HG03442 (cell line): ENCODE results near the gene PIM2.
"Not testable (repeated sequence)": the region's sequence is repeated elsewhere in the genome, so short reads cannot be mapped to it uniquely, and the experiment has no call there.

Experiments
- ATAC-seq: cut with Tn5 transposase; IDR thresholded peaks from one replicate; pipeline ENCODE4 v1.9.1; 2021; ENCODE audit warnings: mild to moderate bottlenecking, moderate library complexity; ENCODE audit not compliant: unreplicated experiment

The PIM2 gene

DNA sequence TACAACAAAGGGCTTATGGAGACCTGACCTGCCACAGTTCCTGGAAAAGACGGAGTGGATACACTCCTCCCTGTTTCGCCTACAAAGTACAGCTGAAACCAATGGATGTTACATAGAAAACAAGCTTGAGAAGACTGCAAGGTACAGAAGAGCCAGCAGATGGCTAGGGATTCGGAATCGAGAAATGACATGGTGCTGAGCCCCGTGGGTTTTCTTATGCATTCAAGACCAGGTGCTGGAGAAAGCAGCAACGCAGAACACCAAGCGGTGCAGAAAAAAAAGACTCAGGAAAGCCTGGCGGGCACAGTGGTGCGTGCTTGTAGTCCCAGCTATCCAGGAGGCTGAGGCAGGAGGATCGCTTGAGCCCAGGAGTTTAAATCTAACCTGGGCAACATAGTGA lies 35.1 kb downstream of the PIM2 start:
- no peak for ATAC-seq

DNA sequence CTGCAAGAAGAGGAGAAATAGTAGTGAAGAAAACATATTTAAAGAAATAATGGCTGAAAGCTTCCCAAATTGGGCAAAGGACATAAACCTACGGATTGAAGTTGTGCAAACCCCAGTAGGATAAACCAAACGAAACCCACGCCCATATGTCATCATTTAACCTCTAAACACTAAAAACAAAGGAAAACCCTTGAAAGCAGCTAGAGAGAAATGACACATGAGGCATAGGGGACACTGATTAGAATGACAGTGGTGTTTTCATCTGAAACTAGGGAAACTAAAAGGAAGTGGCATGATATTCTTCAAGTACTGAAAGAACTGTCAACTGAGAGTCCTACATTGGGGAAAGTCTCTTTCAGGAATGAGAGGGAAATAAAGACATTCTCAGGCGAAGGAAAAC lies 41.9 kb downstream of the PIM2 start:
- ATAC-seq = not testable (repeated sequence)

DNA sequence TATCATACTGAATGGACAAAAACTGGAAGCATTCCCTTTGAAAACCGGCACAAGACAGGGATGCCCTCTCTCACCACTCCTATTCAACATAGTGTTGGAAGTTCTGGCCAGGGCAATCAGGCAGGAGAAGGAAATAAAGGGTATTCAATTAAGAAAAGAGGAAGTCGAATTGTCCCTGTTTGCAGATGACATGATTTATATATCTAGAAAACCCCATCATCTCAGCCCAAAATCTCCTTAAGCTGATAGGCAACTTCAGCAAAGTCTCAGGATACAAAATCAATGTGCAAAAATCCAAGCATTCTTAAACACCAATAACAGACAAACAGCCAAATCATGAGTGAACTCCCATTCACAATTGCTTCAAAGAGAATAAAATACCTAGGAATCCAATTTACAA lies 46.8 kb downstream of the PIM2 start:
- ATAC-seq = not testable (repeated sequence)

DNA sequence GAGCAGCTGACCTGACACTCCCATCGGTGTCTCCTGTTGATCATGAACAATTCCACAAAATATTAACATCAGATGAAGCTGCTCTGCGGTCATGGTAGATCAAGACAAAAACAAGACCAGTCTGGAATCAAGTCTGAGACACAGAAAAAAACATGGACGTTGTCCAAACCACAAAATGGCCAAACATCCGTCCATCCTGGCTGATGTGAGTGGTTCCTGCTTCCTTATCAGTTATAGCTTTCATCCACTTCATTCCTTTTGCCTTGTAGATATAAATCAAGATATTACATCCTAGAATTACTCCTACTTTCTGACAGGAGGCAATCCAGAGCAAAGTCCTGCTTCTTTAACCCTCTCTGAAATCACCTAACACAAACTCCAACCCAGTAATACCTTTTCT lies 54.6 kb downstream of the PIM2 start:
- ATAC-seq = no peak
